Astrocyte (in vitro differentiated cells and primary cell): ENCODE results near the gene KCNJ1. TPM values are rescaled to one million over a fixed set of nuclear protein-coding genes. Genes with fewer than 3 reads are reported as not detected.

ENCODE experiments used
- DNase-seq: peaks from one replicate; pipeline ENCODE4 v3.0.0-alpha.2; 2010; ENCODE audit warnings: low read depth
- FAIRE-seq: peaks from 2 replicates; lab custom pipeline; 2011; peaks lifted over from hg19 to GRCh38; lab: Jason Lieb, UNC
- H2AFZ ChIP-seq: 2 replicates; pipeline ENCODE4 v1.6.0; 2012; ENCODE audit warnings: low read depth, low read length, inconsistent platforms
- H3K27ac ChIP-seq: 2 replicates; pipeline ENCODE4 v1.5.1; 2011; ENCODE audit warnings: low read depth, low read length, inconsistent platforms
- H3K27me3 ChIP-seq: 2 replicates; pipeline ENCODE4 v1.6.0; 2011; ENCODE audit warnings: low read length, inconsistent platforms; ENCODE audit not compliant: insufficient read depth
- H3K36me3 ChIP-seq: 2 replicates; pipeline ENCODE4 v1.5.1; 2011; ENCODE audit warnings: low read length, inconsistent platforms; ENCODE audit not compliant: insufficient read depth
- H3K4me1 ChIP-seq: 2 replicates; pipeline ENCODE4 v1.5.1; 2011; ENCODE audit warnings: low read length, inconsistent platforms; ENCODE audit not compliant: insufficient read depth
- H3K4me2 ChIP-seq: 2 replicates; pipeline ENCODE4 v1.6.0; 2012; ENCODE audit warnings: low read length, inconsistent platforms
- H3K4me3 ChIP-seq: 2 replicates; pipeline ENCODE4 v1.5.1; 2011; ENCODE audit warnings: low read depth, mild to moderate bottlenecking, low read length, inconsistent platforms; ENCODE audit not compliant: insufficient read depth
- H3K79me2 ChIP-seq: 2 replicates; pipeline ENCODE4 v1.6.0; 2012; ENCODE audit warnings: mild to moderate bottlenecking, low read length, inconsistent platforms; ENCODE audit not compliant: insufficient read depth
- H3K9ac ChIP-seq: 2 replicates; pipeline ENCODE4 v1.6.0; 2012; ENCODE audit warnings: mild to moderate bottlenecking, low read length, inconsistent platforms
- H3K9me3 ChIP-seq: 2 replicates; pipeline ENCODE4 v1.5.1; 2012; ENCODE audit warnings: low read depth, mild to moderate bottlenecking, low read length, inconsistent platforms; ENCODE audit not compliant: insufficient read depth
- H4K20me1 ChIP-seq: 2 replicates; pipeline ENCODE4 v1.6.0; 2012; ENCODE audit warnings: low read length, inconsistent platforms; ENCODE audit not compliant: insufficient read depth
- H3K27ac Mint-ChIP-seq: one replicate; pipeline ENCODE4 v1.8.0; 2021; ENCODE audit warnings: mild to moderate bottlenecking, mixed read lengths; ENCODE audit not compliant: unreplicated experiment
- H3K27me3 Mint-ChIP-seq: one replicate; pipeline ENCODE4 v1.8.0; 2021; ENCODE audit warnings: low read depth, mixed read lengths; ENCODE audit not compliant: unreplicated experiment
- H3K36me3 Mint-ChIP-seq: one replicate; pipeline ENCODE4 v1.8.0; 2021; ENCODE audit warnings: low read depth, mixed read lengths; ENCODE audit not compliant: unreplicated experiment
- H3K4me1 Mint-ChIP-seq: one replicate; pipeline ENCODE4 v1.8.0; 2021; ENCODE audit warnings: low read depth, mixed read lengths; ENCODE audit not compliant: unreplicated experiment
- H3K4me3 Mint-ChIP-seq: one replicate; pipeline ENCODE4 v1.8.0; 2021; ENCODE audit warnings: mild to moderate bottlenecking, moderate library complexity, mixed read lengths; ENCODE audit not compliant: unreplicated experiment
- H3K9me3 Mint-ChIP-seq: one replicate; pipeline ENCODE4 v1.8.0; 2021; ENCODE audit warnings: mild to moderate bottlenecking, mixed read lengths; ENCODE audit not compliant: unreplicated experiment
- EZH2 ChIP-seq: IDR thresholded peaks from 2 replicates; pipeline ENCODE4 v1.6.1; 2012; ENCODE audit warnings: mild to moderate bottlenecking, low read length, inconsistent platforms; ENCODE audit not compliant: insufficient read depth
- total RNA-seq: library from RNA; stranded (reverse); gene quantifications from 2 replicates; pipeline ENCODE4 v1.2.1, GENCODE V29; 2021
- TF ChIP-seq, protein P1 (sequence below): IDR thresholded peaks from 2 replicates; pipeline ENCODE4 v1.5.1; 2011; ENCODE audit warnings: low read depth, mild to moderate bottlenecking, inconsistent platforms, low read length, moderate library complexity; ENCODE audit not compliant: insufficient read depth

Gene KCNJ1
- total RNA-seq, 1 donor from 2014 or later, result not detected

GRCh38 chr11:128830290-128831173 lies 36.6 kb downstream of the KCNJ1 start:
- TF ChIP-seq, protein P1, sequence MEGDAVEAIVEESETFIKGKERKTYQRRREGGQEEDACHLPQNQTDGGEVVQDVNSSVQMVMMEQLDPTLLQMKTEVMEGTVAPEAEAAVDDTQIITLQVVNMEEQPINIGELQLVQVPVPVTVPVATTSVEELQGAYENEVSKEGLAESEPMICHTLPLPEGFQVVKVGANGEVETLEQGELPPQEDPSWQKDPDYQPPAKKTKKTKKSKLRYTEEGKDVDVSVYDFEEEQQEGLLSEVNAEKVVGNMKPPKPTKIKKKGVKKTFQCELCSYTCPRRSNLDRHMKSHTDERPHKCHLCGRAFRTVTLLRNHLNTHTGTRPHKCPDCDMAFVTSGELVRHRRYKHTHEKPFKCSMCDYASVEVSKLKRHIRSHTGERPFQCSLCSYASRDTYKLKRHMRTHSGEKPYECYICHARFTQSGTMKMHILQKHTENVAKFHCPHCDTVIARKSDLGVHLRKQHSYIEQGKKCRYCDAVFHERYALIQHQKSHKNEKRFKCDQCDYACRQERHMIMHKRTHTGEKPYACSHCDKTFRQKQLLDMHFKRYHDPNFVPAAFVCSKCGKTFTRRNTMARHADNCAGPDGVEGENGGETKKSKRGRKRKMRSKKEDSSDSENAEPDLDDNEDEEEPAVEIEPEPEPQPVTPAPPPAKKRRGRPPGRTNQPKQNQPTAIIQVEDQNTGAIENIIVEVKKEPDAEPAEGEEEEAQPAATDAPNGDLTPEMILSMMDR, result no peak
- no peak for TF ChIP-seq EZH2
- DNase-seq (no peak), FAIRE-seq (no peak)
- no peak overlapping the region for H3K27ac ChIP-seq
- H2AFZ ChIP-seq, result no peak overlapping the region
- H3K27ac Mint-ChIP-seq, result peak overlapping the region; percentile 38
- H3K9ac ChIP-seq, result no peak overlapping the region
- peaks cover 8% of the 10 kb centered on the region for H3K27me3 ChIP-seq
- no peak overlapping the region for H3K4me3 ChIP-seq
- peaks cover 10% of the 10 kb centered on the region for H3K27me3 Mint-ChIP-seq
- H3K9me3 Mint-ChIP-seq, result peaks cover 5% of the 10 kb centered on the region
- H4K20me1 ChIP-seq, result no peaks in the 10 kb centered on the region
- H3K4me3 Mint-ChIP-seq, result no peak overlapping the region
- no peaks in the 10 kb centered on the region for H3K79me2 ChIP-seq
- peaks cover 10% of the 10 kb centered on the region for H3K4me1 ChIP-seq
- peaks cover 2% of the 10 kb centered on the region for H3K36me3 Mint-ChIP-seq
- H3K36me3 ChIP-seq, result no peaks in the 10 kb centered on the region
- H3K4me2 ChIP-seq, result no peak overlapping the region
- no peaks in the 10 kb centered on the region for H3K9me3 ChIP-seq
- peaks cover 16% of the 10 kb centered on the region for H3K4me1 Mint-ChIP-seq

DNA sequence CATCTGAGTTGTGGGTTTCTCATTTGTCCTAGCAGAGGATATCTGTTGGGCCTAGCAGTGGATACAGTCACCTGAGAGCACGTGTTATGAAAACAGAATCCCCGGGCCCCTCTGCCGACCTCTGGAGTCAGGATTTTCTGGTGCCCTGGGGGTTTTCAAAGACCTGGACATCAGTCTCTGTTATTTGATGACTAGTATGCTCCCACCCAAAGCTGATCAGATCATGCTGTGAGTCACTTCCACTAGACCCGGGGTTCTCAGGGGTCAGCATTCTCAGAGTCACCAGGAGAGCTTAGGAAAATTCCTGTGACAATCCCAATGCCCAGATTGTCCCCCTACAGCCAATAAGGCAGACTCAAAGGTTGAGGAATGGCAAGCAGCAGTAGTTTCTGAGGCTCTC lies 38.7 kb downstream of the KCNJ1 start:
- peaks cover 15% of the 10 kb centered on the region for H3K4me1 Mint-ChIP-seq
- H3K4me2 ChIP-seq, result peak overlapping the region; percentile 50
- H3K9ac ChIP-seq, result no peak overlapping the region
- H3K27me3 ChIP-seq, result peaks cover 5% of the 10 kb centered on the region
- no peaks in the 10 kb centered on the region for H3K36me3 ChIP-seq
- no peaks in the 10 kb centered on the region for H3K9me3 ChIP-seq
- peaks cover 2% of the 10 kb centered on the region for H3K36me3 Mint-ChIP-seq
- no peak overlapping the region for H3K4me3 Mint-ChIP-seq
- no peaks in the 10 kb centered on the region for H3K79me2 ChIP-seq
- FAIRE-seq (no peak), DNase-seq (no peak)
- H3K4me3 ChIP-seq, result no peak overlapping the region
- H4K20me1 ChIP-seq, result no peaks in the 10 kb centered on the region
- H3K27ac Mint-ChIP-seq, result peak overlapping the region; percentile 72
- H2AFZ ChIP-seq, result no peak overlapping the region
- TF ChIP-seq EZH2, result no peak
- TF ChIP-seq, protein P1, result no peak
- peaks cover 5% of the 10 kb centered on the region for H3K9me3 Mint-ChIP-seq
- H3K4me1 ChIP-seq, result peaks cover 10% of the 10 kb centered on the region
- H3K27ac ChIP-seq, result no peak overlapping the region
- H3K27me3 Mint-ChIP-seq, result peaks cover 12% of the 10 kb centered on the region
